OCI-LY3 (cell line): ENCODE data around the gene C12orf57.

Experiments used
- H2AFZ ChIP-seq: fragments of 200-600, 300-600 bp; shearing (Covaris generic); 2 replicates; pipeline ENCODE4 v1.6.0; 2014; ENCODE audit warnings: antibody characterized with exemption, low read depth, low read length
- H3K27ac ChIP-seq: fragments of 200-600, 300-600 bp; sonication (generic); 2 replicates; pipeline ENCODE4 v1.5.1; 2014; ENCODE audit warnings: mild to moderate bottlenecking, low read length, moderate library complexity, mixed read lengths
- H3K27me3 ChIP-seq: fragments of 200-600, 300-600 bp; sonication (generic); 2 replicates; pipeline ENCODE4 v1.6.1; 2014; ENCODE audit warnings: low read depth, low read length, mixed read lengths
- H3K36me3 ChIP-seq: fragments of 200-600, 300-600 bp; sonication (generic); replicated peaks from 2 replicates; pipeline ENCODE3; 2014; ENCODE audit warnings: low read depth, low read length, mixed read lengths
- H3K4me1 ChIP-seq: fragments of 300-600, 200-600 bp; sonication (generic); 2 replicates; pipeline ENCODE4 v1.6.1; 2014; ENCODE audit warnings: low read length, mixed read lengths
- H3K4me2 ChIP-seq: fragments of 200-600, 300-600 bp; sonication (generic); 2 replicates; pipeline ENCODE4 v1.6.1; 2014; ENCODE audit warnings: low read length, mixed read lengths
- H3K4me3 ChIP-seq: fragments of 300-600, 200-600 bp; sonication (generic); 2 replicates; pipeline ENCODE4 v1.5.1; 2014; ENCODE audit warnings: antibody characterized with exemption, mild to moderate bottlenecking, low read length, moderate library complexity
- H3K79me2 ChIP-seq: fragments of 300-600, 200-600 bp; shearing (Covaris generic); 2 replicates; pipeline ENCODE4 v1.6.1; 2014; ENCODE audit warnings: mild to moderate bottlenecking, low read length, mixed read lengths
- H3K9ac ChIP-seq: fragments of 300-600, 200-600 bp; shearing (Covaris generic); 2 replicates; pipeline ENCODE4 v1.6.0; 2014; ENCODE audit warnings: mild to moderate bottlenecking, low read length, moderate library complexity
- H3K9me3 ChIP-seq: fragments of 200-600, 300-600 bp; shearing (Covaris generic); 2 replicates; pipeline ENCODE4 v1.6.1; 2014; ENCODE audit warnings: low read length, mixed read lengths; ENCODE audit not compliant: insufficient read depth
- H4K20me1 ChIP-seq: fragments of 200-600, 300-600 bp; sonication (generic); 2 replicates; pipeline ENCODE4 v1.6.1; 2016; ENCODE audit warnings: low read length, mixed read lengths; ENCODE audit not compliant: insufficient read depth
- CTCF ChIP-seq: fragments of 200-600, 300-600 bp; sonication (generic); IDR thresholded peaks from 2 replicates; pipeline ENCODE4 v1.5.1; 2014; ENCODE audit warnings: antibody characterized with exemption, low read length, low read depth
- EZH2phosphoT487 ChIP-seq: fragments of 200-600 bp; shearing (Covaris generic); IDR thresholded peaks from 2 replicates; pipeline ENCODE4 v1.6.1; 2018; ENCODE audit warnings: antibody characterized with exemption, mixed run types, low read depth

C12orf57 gene

DNA sequence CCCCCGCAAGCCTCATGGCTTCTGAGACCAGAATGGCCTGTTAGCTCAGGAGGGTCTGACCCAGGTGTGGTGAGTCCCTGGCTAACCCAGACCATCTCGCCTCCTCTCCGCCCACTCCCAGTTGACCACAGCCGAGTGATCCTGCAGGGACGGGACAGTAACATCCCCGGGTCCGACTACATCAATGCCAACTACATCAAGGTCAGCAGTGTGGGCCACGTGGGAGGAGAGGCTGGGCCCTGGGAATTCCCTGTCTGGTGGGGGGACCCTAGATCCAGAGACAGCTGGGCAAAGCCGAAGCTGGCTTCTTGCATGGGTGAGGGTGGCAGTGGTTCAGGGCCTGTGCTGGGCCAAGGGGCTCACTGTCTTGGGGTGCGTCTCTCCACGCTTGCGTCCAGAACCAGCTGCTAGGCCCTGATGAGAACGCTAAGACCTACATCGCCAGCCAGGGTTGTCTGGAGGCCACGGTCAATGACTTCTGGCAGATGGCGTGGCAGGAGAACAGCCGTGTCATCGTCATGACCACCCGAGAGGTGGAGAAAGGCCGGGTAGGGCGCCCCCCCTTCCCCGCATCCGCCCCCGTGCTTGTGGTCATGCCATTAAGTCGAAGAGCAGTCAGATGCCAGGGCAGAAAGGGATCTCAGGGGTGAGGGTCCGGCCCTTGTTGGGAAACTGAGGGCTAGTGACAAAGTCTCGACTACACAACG, 12.4 kb downstream of the C12orf57 start:
- Histone ChIP-seq H3K4me2 (no peak overlapping the region), H3K4me1 (peaks cover 60% of the 10 kb centered on the region), H3K4me3 (no peak overlapping the region), H3K27ac (no peak overlapping the region), H3K79me2 (peaks cover 13% of the 10 kb centered on the region), H3K9ac (no peak overlapping the region), H2AFZ (no peak overlapping the region), H3K27me3 (no peaks in the 10 kb centered on the region), H3K36me3 (peaks cover 28% of the 10 kb centered on the region), H4K20me1 (peaks cover 4% of the 10 kb centered on the region; the same call in 1 of the 2 replicates), H3K9me3 (no peaks in the 10 kb centered on the region)
- TF ChIP-seq EZH2phosphoT487: no peak
- TF ChIP-seq CTCF: no peak

- Histone ChIP-seq H3K4me1 (peaks cover 67% of the 10 kb centered on the region), H3K9ac (no peak overlapping the region), H3K36me3 (peaks cover 29% of the 10 kb centered on the region), H2AFZ (no peak overlapping the region), H3K4me3 (no peak overlapping the region), H3K79me2 (peaks cover 3% of the 10 kb centered on the region; the same call in 1 of the 2 replicates), H3K4me2 (no peak overlapping the region), H3K27me3 (no peaks in the 10 kb centered on the region), H4K20me1 (peaks cover 4% of the 10 kb centered on the region; the same call in 1 of the 2 replicates), H3K9me3 (no peaks in the 10 kb centered on the region), H3K27ac (no peak overlapping the region)
- TF ChIP-seq CTCF (no peak), EZH2phosphoT487 (no peak)
These were observed 13.4 kb downstream of the C12orf57 start for GRCh38 chr12:6957151-6957701.

DNA sequence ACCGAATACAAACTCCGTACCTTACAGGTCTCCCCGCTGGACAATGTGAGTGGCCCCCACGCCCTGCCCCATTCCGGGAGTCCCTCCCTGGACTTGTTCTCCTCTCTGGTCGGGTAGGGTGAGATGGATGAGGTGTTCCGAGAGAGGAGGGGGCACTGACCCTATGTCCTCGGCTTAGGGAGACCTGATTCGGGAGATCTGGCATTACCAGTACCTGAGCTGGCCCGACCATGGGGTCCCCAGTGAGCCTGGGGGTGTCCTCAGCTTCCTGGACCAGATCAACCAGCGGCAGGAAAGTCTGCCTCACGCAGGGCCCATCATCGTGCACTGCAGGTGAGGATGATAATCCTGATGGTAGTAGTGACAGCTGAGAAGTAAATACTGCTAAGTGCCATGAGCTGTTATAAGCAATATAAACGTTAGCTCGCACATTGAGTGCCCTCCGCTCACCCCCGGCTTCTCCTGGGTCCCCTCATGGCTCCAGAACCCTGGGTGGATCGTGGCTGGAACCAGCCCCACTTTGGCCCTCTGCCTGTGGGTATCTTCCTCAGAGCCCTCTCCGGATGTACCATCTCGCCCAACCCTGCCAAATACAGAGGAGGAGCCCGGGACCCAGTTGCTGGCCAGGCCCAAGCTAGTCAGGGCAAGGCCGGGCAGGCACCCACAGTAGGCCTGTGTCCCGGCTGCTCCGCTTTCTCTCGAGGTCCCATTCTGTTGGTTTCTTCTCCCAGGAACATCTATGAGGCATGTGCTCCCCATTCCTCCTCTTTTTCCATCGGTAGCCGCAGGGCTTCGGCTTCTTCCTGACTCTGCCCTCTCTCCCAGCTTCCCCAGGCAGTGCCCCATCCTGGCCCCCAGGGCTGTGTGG, 14.2 kb downstream of the C12orf57 start:
- H3K4me2 ChIP-seq: peak overlapping the region; percentile 87
- H3K4me3 ChIP-seq: peak overlapping the region; percentile 67
- H3K36me3 ChIP-seq: peaks cover 29% of the 10 kb centered on the region
- H3K9me3 ChIP-seq: no peaks in the 10 kb centered on the region
- peaks cover 4% of the 10 kb centered on the region; the same call in 1 of the 2 replicates for H4K20me1 ChIP-seq
- H3K27ac ChIP-seq: peak overlapping the region; percentile 66
- no peaks in the 10 kb centered on the region for H3K79me2 ChIP-seq
- TF ChIP-seq CTCF (no peak), EZH2phosphoT487 (no peak)
- peaks cover 62% of the 10 kb centered on the region for H3K4me1 ChIP-seq
- no peaks in the 10 kb centered on the region for H3K27me3 ChIP-seq
- no peak overlapping the region for H2AFZ ChIP-seq
- peak overlapping the region; percentile 50 for H3K9ac ChIP-seq

- no peaks in the 10 kb centered on the region for H3K9me3 ChIP-seq
- peak overlapping the region; percentile 50 for H3K9ac ChIP-seq
- no peaks in the 10 kb centered on the region for H3K79me2 ChIP-seq
- no peaks in the 10 kb centered on the region for H3K27me3 ChIP-seq
- no peak for TF ChIP-seq EZH2phosphoT487
- TF ChIP-seq CTCF: no peak
- H3K36me3 ChIP-seq: peaks cover 29% of the 10 kb centered on the region
- H3K4me2 ChIP-seq: peak overlapping the region; percentile 87
- peaks cover 55% of the 10 kb centered on the region for H3K4me1 ChIP-seq
- peak overlapping the region; percentile 67 for H3K4me3 ChIP-seq
- no peak overlapping the region for H2AFZ ChIP-seq
- H4K20me1 ChIP-seq: peaks cover 4% of the 10 kb centered on the region; the same call in 1 of the 2 replicates
- peak overlapping the region; percentile 66 for H3K27ac ChIP-seq
These were observed 14.8 kb downstream of the C12orf57 start for GRCh38 chr12:6958609-6959057.
